ENCODE data around the gene IKBKE. TPM values are rescaled to one million over a fixed set of nuclear protein-coding genes. Genes with fewer than 3 reads are reported as not detected.
A peak's percentile ranks its signal among the peaks of the same experiment; 100 is the strongest.

Gene IKBKE
- total and polyA plus RNA-seq, 2 experiments from 2014 or later = 14.5 to 17.7 TPM

DNA sequence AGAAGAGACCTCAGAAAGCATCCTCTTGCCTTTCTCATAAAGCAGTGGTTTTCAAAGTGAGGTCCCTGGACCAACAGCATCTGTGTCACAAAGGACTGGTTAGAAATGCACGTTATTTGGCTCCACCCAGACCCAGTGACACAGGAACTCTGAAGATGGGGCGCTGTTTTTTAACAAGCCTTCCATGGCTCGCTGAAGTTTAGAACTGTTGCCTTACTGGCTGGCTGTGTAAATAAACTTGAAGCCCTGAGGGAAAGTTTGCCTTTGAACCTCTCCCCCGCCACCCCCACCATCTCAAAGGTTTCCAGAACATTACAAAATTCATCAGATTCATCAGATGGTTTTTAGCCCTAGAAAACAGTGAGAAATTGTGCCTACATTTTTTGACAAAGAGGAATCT, 21.8 kb upstream of the IKBKE start:
- no peaks in the 10 kb centered on the region for H3K27me3 ChIP-seq (replicated peaks; ENCODE audit: insufficient read depth)
- TF ChIP-seq EZH2phosphoT487 (IDR thresholded peaks at IDR 0.05; ENCODE audit: insufficient read depth, low read depth) (no peak), EZH2 (IDR thresholded peaks at IDR 0.05; ENCODE audit: insufficient read depth, poor library complexity, severe bottlenecking) (no peak)
- no peak for DNase-seq
- in situ Hi-C loops (cut with MboI) = no loop called here
- no peak overlapping the region for H3K4me3 ChIP-seq
- peaks cover 35% of the 10 kb centered on the region; the same call in 1 of the 2 replicates for H3K36me3 ChIP-seq (ENCODE audit: low read depth)
- no peaks in the 10 kb centered on the region for H3K79me2 ChIP-seq (ENCODE audit: insufficient read depth)
- no peaks in the 10 kb centered on the region for H3K9me2 ChIP-seq (ENCODE audit: insufficient read depth)
- H3F3A ChIP-seq (ENCODE audit: insufficient read depth) = no peaks in the 10 kb centered on the region
- no peak overlapping the region for H3K27ac ChIP-seq
- H4K20me1 ChIP-seq (ENCODE audit: insufficient read depth) = no peaks in the 10 kb centered on the region
- WGBS, 2 experiments (ENCODE audit: low coverage in 1 of 2, low lambda C conversion rate in 2 of 2, missing lambda C conversion rate in 2 of 2) = 78 to 82% methylated on average over 4 of the region's 4 CpGs
- no peak overlapping the region for H3K4me2 ChIP-seq (ENCODE audit: unreplicated experiment)
- H3K9ac ChIP-seq = no peak overlapping the region
- H3K9me3 ChIP-seq (ENCODE audit: low read depth) = no peaks in the 10 kb centered on the region
- peaks cover 14% of the 10 kb centered on the region for H3K4me1 ChIP-seq (ENCODE audit: insufficient read depth)
- H2AFZ ChIP-seq = no peak overlapping the region

DNA sequence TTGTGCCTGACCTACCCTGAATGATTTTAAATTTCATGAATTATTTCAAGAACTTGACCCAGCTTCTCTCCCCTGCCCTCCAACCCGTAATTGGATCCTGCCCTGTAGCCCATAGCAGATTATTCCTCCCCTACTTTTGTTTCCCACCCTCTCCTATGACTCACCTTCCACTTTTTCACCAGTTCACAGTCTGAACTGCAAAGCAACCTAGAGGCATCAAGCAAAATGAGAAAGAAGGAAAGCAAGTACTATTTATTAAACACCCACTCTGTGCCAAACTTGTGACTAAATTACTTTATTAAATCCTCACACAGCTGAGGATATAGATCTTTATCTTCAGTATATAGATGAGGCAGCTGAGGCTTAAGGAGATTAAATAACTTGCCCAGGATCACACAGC, 20.7 kb upstream of the IKBKE start:
- Histone ChIP-seq H3K27ac (no peak overlapping the region), H3K9me2 (ENCODE audit: insufficient read depth) (no peaks in the 10 kb centered on the region), H3K27me3 (replicated peaks; ENCODE audit: insufficient read depth) (no peaks in the 10 kb centered on the region), H3K4me1 (ENCODE audit: insufficient read depth) (peaks cover 14% of the 10 kb centered on the region), H3K4me3 (no peak overlapping the region), H4K20me1 (ENCODE audit: insufficient read depth) (no peaks in the 10 kb centered on the region), H3K9me3 (ENCODE audit: low read depth) (no peaks in the 10 kb centered on the region), H3F3A (ENCODE audit: insufficient read depth) (no peaks in the 10 kb centered on the region), H3K36me3 (ENCODE audit: low read depth) (peaks cover 39% of the 10 kb centered on the region; the same call in 1 of the 2 replicates), H3K9ac (no peak overlapping the region), H3K4me2 (ENCODE audit: unreplicated experiment) (no peak overlapping the region), H2AFZ (no peak overlapping the region), H3K79me2 (ENCODE audit: insufficient read depth) (no peaks in the 10 kb centered on the region)
- WGBS, 2 experiments (ENCODE audit: low coverage in 1 of 2, low lambda C conversion rate in 2 of 2, missing lambda C conversion rate in 2 of 2) = 91 to 93% methylated on average over 1 of the region's 1 CpG
- no peak for TF ChIP-seq EZH2 (IDR thresholded peaks at IDR 0.05; ENCODE audit: insufficient read depth, poor library complexity, severe bottlenecking)
- no peak for TF ChIP-seq EZH2phosphoT487 (IDR thresholded peaks at IDR 0.05; ENCODE audit: insufficient read depth, low read depth)
- DNase-seq = peak; percentile 41
- in situ Hi-C loops (cut with MboI) = no loop called here

DNA sequence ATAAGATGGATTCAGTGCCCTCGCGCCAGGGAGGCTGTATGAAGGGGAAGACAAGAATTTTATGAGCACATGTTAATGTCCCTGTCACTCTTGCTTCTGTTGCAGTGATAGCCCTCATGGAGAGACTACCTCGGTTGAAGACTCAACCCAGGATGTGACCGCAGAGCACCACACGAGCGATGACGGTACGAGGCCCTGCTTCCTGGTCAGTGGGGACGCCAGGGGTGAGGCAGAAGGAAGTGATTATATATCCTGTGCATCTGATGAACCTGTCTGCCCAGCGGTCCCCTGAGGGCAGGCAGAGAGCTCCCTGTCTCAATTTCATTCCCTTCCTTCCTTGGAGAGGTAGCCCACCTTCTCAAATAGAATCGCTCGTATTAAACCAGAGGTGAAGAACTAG, 20.0 kb upstream of the IKBKE start:
- Histone ChIP-seq H3F3A (ENCODE audit: insufficient read depth) (no peaks in the 10 kb centered on the region), H3K4me1 (ENCODE audit: insufficient read depth) (peaks cover 9% of the 10 kb centered on the region), H3K4me3 (no peak overlapping the region), H3K79me2 (ENCODE audit: insufficient read depth) (no peaks in the 10 kb centered on the region), H4K20me1 (ENCODE audit: insufficient read depth) (no peaks in the 10 kb centered on the region), H3K27ac (no peak overlapping the region), H3K4me2 (ENCODE audit: unreplicated experiment) (no peak overlapping the region), H3K9ac (no peak overlapping the region), H3K27me3 (replicated peaks; ENCODE audit: insufficient read depth) (no peaks in the 10 kb centered on the region), H3K9me2 (ENCODE audit: insufficient read depth) (no peaks in the 10 kb centered on the region), H3K36me3 (ENCODE audit: low read depth) (peaks cover 39% of the 10 kb centered on the region; the same call in 1 of the 2 replicates), H2AFZ (no peak overlapping the region), H3K9me3 (ENCODE audit: low read depth) (no peaks in the 10 kb centered on the region)
- in situ Hi-C loops (cut with MboI) = no loop called here
- no peak for DNase-seq
- WGBS, 2 experiments (ENCODE audit: low coverage in 1 of 2, low lambda C conversion rate in 2 of 2, missing lambda C conversion rate in 2 of 2) = 99% methylated on average over 11 to 12 of the region's 12 CpGs
- TF ChIP-seq EZH2 (IDR thresholded peaks at IDR 0.05; ENCODE audit: insufficient read depth, poor library complexity, severe bottlenecking) (no peak), EZH2phosphoT487 (IDR thresholded peaks at IDR 0.05; ENCODE audit: insufficient read depth, low read depth) (no peak)

DNA sequence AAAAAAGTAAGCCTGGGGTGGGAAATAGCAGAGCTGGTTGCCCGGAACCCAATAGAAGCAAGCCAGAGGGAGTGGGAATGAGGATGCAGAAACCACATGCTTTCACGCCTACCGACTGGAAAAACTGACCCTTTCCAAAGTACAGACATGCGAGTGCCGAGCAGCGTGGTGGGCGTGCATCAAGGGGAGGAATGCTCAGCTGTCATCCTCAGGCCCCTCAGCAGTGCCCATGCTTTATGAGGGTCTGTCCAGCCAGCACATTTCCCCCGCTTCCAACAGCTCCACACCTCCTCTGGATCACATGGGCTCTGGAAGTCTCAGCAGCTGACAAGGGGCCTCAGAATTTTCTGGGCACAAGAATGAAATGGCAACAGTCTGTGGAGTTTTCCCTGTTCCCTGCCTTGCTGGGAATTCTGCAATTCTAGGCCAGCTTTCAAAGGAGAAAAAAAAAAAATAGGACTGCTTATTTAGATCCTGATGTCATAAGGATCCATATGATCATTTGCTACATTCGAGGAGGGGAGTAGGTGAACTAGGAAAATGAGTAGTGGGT, 19.1 kb upstream of the IKBKE start:
- H3K4me1 ChIP-seq (ENCODE audit: insufficient read depth) = peaks cover 13% of the 10 kb centered on the region
- no peak overlapping the region for H2AFZ ChIP-seq
- peaks cover 40% of the 10 kb centered on the region; the same call in 1 of the 2 replicates for H3K36me3 ChIP-seq (ENCODE audit: low read depth)
- no peak for DNase-seq
- H3K9me3 ChIP-seq (ENCODE audit: low read depth) = no peaks in the 10 kb centered on the region
- H3K4me2 ChIP-seq (ENCODE audit: unreplicated experiment) = no peak overlapping the region
- H3K4me3 ChIP-seq = no peak overlapping the region
- no peaks in the 10 kb centered on the region for H3K9me2 ChIP-seq (ENCODE audit: insufficient read depth)
- no peak overlapping the region for H3K27ac ChIP-seq
- 0 out of 2 replicates have a peak, but pooled peaks cover 4% of the 10 kb centered on the region for H3F3A ChIP-seq (ENCODE audit: insufficient read depth)
- no peaks in the 10 kb centered on the region for H3K27me3 ChIP-seq (replicated peaks; ENCODE audit: insufficient read depth)
- in situ Hi-C loops (cut with MboI) = no loop called here
- no peaks in the 10 kb centered on the region for H4K20me1 ChIP-seq (ENCODE audit: insufficient read depth)
- no peak overlapping the region for H3K9ac ChIP-seq
- no peaks in the 10 kb centered on the region for H3K79me2 ChIP-seq (ENCODE audit: insufficient read depth)
- TF ChIP-seq EZH2phosphoT487 (IDR thresholded peaks at IDR 0.05; ENCODE audit: insufficient read depth, low read depth) (no peak), EZH2 (IDR thresholded peaks at IDR 0.05; ENCODE audit: insufficient read depth, poor library complexity, severe bottlenecking) (no peak)
- WGBS, 2 experiments (ENCODE audit: low coverage in 1 of 2, low lambda C conversion rate in 2 of 2, missing lambda C conversion rate in 2 of 2) = 62 to 66% methylated on average over 9 of the region's 9 CpGs
